Measurements from ENCODE around the gene PGPEP1.

Gene PGPEP1, protein sequence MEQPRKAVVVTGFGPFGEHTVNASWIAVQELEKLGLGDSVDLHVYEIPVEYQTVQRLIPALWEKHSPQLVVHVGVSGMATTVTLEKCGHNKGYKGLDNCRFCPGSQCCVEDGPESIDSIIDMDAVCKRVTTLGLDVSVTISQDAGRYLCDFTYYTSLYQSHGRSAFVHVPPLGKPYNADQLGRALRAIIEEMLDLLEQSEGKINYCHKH

DNA sequence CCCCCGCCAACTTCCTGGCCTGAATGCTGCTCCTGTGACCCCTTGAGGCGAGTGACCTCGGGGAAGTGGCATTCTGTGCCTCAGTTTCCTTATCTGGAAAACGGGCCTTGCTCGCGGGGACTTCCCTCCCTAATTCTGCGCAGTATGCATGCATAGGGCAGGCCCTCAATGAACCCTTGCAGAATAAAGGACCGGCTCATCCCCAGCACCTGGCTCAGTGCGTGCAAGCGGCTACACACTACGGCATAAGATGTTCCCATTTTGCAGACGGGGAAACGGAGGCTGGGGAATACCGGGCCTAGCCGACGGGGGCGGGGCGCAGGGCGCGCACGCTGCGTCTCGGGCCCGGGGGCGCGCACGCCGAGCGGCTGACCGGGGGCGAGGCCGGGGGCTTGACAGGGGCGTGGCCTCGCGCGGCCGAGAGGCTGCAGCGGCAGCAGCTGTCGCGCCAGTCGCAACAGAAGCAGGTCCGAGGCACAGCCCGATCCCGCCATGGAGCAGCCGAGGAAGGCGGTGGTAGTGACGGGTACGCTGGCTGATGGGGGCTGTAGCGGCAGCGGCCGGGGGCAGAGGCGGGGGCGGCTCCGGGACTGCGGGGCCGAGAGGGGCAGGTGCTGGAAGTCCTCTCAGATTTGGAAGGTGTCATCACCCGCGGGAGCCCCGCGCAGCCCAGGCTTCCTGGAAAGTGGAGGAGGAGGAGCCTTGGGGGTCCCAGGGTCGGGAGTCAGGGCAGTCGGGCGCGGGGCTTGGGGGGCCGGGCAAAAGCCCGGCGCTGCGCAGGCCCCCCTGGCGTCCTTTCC, at the start of gene PGPEP1:
TSS of gene PGPEP1 (plus strand) at position 409 of the 800 bp plus-strand sequence. CDS start at position 493, 84 bp downstream.
- peak within 1 kb of the TSS; percentile 65; the same call in 1 of the 2 replicates for H3K27ac ChIP-seq
- TF ChIP-seq, protein P1, sequence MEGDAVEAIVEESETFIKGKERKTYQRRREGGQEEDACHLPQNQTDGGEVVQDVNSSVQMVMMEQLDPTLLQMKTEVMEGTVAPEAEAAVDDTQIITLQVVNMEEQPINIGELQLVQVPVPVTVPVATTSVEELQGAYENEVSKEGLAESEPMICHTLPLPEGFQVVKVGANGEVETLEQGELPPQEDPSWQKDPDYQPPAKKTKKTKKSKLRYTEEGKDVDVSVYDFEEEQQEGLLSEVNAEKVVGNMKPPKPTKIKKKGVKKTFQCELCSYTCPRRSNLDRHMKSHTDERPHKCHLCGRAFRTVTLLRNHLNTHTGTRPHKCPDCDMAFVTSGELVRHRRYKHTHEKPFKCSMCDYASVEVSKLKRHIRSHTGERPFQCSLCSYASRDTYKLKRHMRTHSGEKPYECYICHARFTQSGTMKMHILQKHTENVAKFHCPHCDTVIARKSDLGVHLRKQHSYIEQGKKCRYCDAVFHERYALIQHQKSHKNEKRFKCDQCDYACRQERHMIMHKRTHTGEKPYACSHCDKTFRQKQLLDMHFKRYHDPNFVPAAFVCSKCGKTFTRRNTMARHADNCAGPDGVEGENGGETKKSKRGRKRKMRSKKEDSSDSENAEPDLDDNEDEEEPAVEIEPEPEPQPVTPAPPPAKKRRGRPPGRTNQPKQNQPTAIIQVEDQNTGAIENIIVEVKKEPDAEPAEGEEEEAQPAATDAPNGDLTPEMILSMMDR (conservative IDR thresholded peaks at IDR 0.05) = no peak

DNA sequence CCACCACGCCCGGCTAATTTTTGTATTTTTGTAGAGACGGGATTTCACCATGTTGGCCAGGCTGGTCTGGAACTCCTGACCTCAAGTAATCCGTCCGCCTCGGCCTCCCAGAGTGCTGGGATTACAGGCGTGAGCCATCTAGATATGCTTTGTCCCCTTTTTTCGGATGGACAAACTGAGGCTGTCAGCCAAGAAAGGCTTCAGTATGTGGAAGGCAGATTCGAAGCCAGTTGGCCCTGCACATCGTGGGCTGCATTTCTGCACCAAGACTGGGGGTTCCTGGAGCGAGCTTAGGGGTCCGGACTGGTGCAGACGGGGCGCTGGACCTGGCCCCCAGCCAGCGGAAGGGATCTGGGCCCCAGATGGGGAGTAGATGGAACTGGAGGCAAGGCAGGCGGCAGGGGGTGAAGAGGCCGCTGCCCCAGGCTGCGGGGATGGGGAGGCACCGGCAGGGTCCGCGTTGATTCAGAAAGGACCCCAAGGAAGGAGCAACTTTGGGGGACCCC, 49.3 kb upstream of the PGPEP1 start:
- peak overlapping the region; percentile 96 for H3K27ac ChIP-seq
- TF ChIP-seq, protein P1 (conservative IDR thresholded peaks at IDR 0.05) = no peak

DNA sequence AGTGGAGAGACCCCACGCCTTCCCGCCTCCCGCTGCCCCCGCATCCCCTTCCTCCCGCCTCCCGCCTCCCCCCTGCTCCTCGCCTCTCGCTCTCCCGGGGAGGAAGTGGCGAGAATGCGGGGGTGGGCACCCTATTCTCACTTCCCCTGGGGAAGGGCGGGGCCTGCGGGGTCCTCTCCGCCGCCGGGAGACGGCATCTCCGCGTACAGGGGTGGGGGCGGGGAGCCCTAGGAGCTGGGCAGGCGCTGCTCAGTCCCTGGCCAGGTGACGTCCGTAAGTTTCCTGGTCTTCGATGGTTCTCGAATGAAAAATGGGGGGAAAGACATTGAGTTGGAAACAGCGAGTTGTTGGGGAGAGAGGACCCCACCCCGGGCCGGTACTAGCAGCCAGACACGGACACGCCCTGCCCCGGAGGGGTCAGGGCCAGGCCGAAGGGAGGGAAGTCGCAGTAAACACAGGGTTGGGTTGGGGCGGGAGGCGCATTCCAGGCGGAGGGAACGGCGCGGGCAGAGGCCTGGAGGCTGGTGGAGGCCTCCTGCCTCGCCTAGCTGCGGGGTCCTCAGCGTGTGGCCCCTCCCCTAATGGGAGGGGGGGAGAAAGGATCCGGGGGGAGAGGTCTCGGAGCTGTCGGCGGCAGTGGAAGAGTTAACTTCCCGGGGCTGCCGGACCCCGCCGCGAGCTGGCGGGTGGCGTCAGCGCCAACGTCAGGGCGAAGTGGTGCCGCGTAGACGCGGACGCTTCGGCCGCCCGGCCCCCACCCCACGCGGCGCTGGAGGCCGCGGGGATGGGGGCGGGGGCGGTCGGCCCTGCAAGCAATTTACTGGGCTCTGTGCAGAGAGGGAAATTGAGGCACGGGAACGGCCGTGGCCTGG, 48.6 kb upstream of the PGPEP1 start:
- H3K27ac ChIP-seq = peak overlapping the region; percentile 96
- TF ChIP-seq, protein P1 (conservative IDR thresholded peaks at IDR 0.05) = no peak

DNA sequence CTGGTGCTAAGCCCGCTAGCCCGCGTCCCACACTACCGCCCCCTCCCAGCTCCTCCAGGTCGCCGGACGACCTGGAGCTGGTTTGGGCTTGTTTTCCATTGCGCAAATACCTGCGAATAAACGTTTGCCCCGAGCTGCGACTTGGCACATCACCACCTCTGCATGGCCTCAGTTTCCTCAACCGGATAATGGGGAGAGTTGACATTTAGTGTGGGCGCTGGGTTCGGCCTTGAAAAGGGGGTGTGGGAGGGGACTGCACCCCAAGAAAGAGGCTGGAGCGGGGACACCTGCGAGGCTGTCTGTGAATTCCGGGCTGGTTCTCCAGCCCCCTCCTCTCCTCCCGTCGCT, 48.0 kb upstream of the PGPEP1 start:
- TF ChIP-seq, protein P1 (conservative IDR thresholded peaks at IDR 0.05) = no peak
- peak overlapping the region; percentile 96 for H3K27ac ChIP-seq

DNA sequence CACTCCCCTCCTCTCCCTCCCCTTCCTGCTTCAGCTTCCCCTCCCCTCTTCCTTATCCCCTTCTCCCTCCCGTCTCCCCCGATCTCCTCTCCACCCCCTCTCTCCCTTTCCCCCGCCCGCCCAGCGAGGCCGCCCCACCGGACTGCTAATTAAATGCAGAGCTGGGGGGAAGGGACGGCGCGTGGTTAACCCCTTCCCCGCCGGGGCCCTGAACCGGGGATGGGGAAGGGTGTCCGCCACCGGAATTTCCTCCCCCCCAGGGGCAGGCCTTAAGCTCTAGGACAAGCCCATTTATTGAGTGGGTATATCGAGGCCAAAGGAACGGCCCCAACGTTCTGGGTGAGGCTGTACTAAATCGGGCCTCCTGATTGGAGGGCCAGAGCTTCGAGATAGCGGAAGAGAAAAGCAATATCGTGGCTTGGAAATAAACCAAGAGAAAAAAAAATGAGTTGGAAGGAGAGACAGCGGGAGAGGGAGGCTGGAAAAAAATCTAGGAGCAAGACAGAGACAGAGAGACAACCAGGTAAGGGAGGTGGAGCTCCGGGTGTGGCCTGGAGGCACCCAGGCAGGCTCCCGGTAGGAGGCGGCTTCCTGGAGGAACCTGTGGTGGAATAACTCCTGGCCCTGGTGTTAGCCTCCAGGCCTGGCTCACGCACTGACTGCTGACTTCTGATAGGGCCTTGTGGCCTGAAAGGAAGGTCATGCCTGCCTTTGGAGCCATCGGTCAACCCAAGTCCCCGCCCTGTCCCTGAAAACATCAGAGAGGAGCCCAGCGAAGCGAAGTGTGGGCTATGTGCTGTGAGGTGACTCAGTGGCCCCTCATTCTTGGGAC, 47.4 kb upstream of the PGPEP1 start:
- H3K27ac ChIP-seq = peak overlapping the region; percentile 96
- TF ChIP-seq, protein P1 (conservative IDR thresholded peaks at IDR 0.05) = no peak

DNA sequence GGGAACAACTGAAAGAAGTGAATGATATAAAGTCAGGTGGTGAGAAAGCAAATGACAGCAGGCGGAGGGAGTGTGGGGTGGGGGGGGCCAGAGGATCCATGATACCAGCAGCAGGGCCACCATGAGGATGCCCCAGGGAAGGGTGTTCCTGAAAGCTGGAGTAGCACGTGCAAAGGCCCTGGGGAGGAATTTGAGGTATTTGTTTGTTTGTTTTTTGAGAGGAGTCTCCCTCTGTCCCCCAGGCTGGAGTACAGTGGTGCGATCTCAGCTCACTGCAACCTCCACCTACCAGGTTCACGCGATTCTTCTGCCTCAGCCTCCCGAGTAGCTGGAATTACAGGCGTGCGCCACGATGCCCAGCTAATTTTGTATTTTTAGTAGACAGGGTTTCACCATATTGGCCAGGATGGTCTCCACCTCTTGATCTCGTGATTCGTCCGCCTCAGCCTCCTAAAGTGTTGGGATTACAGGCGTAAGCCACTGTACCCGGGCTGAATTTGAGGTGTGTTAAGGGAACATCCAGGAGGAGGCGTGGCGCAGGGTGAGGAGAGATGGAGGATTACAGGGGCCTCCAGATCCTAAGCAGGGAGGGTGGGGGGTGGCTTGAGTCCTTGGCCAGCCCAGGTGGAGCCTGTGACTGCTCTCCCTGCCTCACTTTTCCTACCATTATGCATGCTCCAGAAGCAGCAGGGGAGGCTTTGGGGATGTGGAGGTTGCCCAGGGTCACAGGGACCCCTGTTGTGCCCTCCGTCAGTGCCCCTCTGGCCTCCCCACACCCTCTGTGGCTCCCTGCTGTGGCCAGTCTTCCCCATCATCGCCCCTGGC, 46.5 kb upstream of the PGPEP1 start:
- TF ChIP-seq, protein P1 (conservative IDR thresholded peaks at IDR 0.05) = no peak
- H3K27ac ChIP-seq = peak overlapping the region; percentile 96

Data from VCaP (cell line).